ENCODE results near the gene LCORL. TPM values are rescaled to one million over a fixed set of nuclear protein-coding genes. Genes with fewer than 3 reads are reported as not detected.

Gene LCORL
- total and polyA plus RNA-seq, 2 experiments from 2014 or later: 21.0 to 28.7 TPM

- Mint-ChIP-seq H3K9me3 (peaks cover 12% of the 10 kb centered on the region; the same call in 2 of the 3 replicates), H3K27ac (no peak overlapping the region), H3K36me3 (ENCODE audit: low read depth) (peaks cover 29% of the 10 kb centered on the region), H3K27me3 (ENCODE audit: insufficient read depth, low read depth, poor library complexity) (no peaks in the 10 kb centered on the region), H3K4me1 (no peaks in the 10 kb centered on the region), H3K4me3 (no peak overlapping the region)
- Histone ChIP-seq H3F3A (replicated peaks; ENCODE audit: low read depth) (no peaks in the 10 kb centered on the region), H3K9me2 (ENCODE audit: insufficient read depth) (no peaks in the 10 kb centered on the region), H3K36me3 (ENCODE audit: insufficient read depth) (no peaks in the 10 kb centered on the region), H3K27ac (ENCODE audit: low read depth) (no peak overlapping the region), H3K4me3 (no peak overlapping the region), H3K79me2 (replicated peaks; ENCODE audit: insufficient read depth) (no peaks in the 10 kb centered on the region), H2AFZ (no peak overlapping the region), H3K27me3 (ENCODE audit: insufficient read depth) (no peaks in the 10 kb centered on the region), H4K20me1 (replicated peaks; ENCODE audit: insufficient read depth) (no peaks in the 10 kb centered on the region), H3K4me1 (ENCODE audit: insufficient read depth) (no peaks in the 10 kb centered on the region), H3K4me2 (no peak overlapping the region)
- no peak for DNase-seq (ENCODE audit: low spot score)
- no peak for ATAC-seq
- TF ChIP-seq NANOG (IDR thresholded peaks at IDR 0.05; ENCODE audit: borderline replicate concordance) (no peak), EZH2phosphoT487 (IDR thresholded peaks at IDR 0.05; ENCODE audit: unreplicated experiment) (no peak), ETS1 (IDR thresholded peaks at IDR 0.05) (no peak), JUNB (IDR thresholded peaks at IDR 0.05; ENCODE audit: unreplicated experiment) (no peak), POLR2AphosphoS5 (IDR thresholded peaks at IDR 0.05; ENCODE audit: low read depth) (no peak), ZNF462 (CRISPR knock-in tag; IDR thresholded peaks at IDR 0.05) (no peak), STAT1 (IDR thresholded peaks at IDR 0.05; ENCODE audit: unreplicated experiment) (no peak), ZNF114 (CRISPR knock-in tag; IDR thresholded peaks at IDR 0.05) (no peak), CTCF (conservative IDR thresholded peaks at IDR 0.05; ENCODE audit: low read depth in 2 of 2) (no peak), ZNF331 (CRISPR knock-in tag; IDR thresholded peaks at IDR 0.05; ENCODE audit: low read depth) (no peak), CREB1 (CRISPR knock-in tag; IDR thresholded peaks at IDR 0.05; ENCODE audit: low read depth) (no peak), EZH2 (IDR thresholded peaks at IDR 0.05; ENCODE audit: low read depth, unreplicated experiment) (no peak), REST (IDR thresholded peaks at IDR 0.05; ENCODE audit: unreplicated experiment) (no peak)
Measured at GRCh38 chr4:17933126-17933525, 88.4 kb downstream of the LCORL start.
